ENCODE data around the gene LMCD1. TPM values are rescaled to one million over a fixed set of nuclear protein-coding genes. Genes with fewer than 3 reads are reported as not detected.

Gene LMCD1
- total RNA-seq, 4 donors from 2014 or later = 1.6 to 90.8 (median 12.3) TPM

- H3K27ac ChIP-seq = no peak overlapping the region
- H3K4me1 ChIP-seq = no peaks in the 10 kb centered on the region
- H3K36me3 ChIP-seq = no peaks in the 10 kb centered on the region
- no peaks in the 10 kb centered on the region for H3K9me3 ChIP-seq
- TF ChIP-seq POLR2A (IDR thresholded peaks at IDR 0.05) (no peak), CTCF (IDR thresholded peaks at IDR 0.05) (no peak)
- H3K27me3 ChIP-seq = no peaks in the 10 kb centered on the region
- no peak overlapping the region for H3K4me3 ChIP-seq
- DNase-seq = no peak
Measured at GRCh38 chr3:8604006-8604405, 102.4 kb downstream of the LMCD1 start.

- Histone ChIP-seq H3K36me3 (no peaks in the 10 kb centered on the region), H3K27ac (no peak overlapping the region), H3K4me3 (no peak overlapping the region), H3K9me3 (no peaks in the 10 kb centered on the region), H3K27me3 (no peaks in the 10 kb centered on the region), H3K4me1 (no peaks in the 10 kb centered on the region)
- TF ChIP-seq CTCF (IDR thresholded peaks at IDR 0.05) = no peak
- no peak for TF ChIP-seq POLR2A (IDR thresholded peaks at IDR 0.05)
- DNase-seq = no peak
Measured at GRCh38 chr3:8604988-8605387, 103.4 kb downstream of the LMCD1 start.

DNA sequence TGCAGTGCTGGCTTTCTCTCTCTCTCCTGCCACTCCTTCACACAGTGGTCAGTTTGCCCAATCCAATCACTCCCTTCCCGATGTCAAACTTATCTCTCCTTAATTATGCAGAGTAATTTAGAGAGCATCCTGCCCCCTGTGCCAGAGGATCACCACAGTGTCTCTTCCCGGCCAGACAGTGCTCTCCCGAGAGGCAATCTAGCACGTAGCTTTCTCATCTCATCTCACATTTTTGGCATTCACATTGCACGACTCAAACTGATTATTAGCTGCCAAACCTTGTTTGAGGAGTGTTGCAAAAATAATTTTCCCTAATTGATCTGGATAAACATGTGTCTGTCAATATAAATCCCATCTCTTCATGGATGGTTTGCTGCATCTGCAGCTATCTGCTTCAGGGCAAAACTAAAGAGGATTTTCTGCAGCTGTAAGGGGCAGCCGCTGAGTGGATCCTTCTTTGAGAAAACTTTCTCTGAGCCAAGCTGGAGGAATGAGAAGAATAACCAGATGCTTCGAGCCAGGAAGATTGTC lies 105.1 kb downstream of the LMCD1 start:
- Histone ChIP-seq H3K27ac (no peak overlapping the region), H3K27me3 (no peaks in the 10 kb centered on the region), H3K9me3 (no peaks in the 10 kb centered on the region), H3K4me3 (no peak overlapping the region), H3K36me3 (no peaks in the 10 kb centered on the region), H3K4me1 (no peaks in the 10 kb centered on the region)
- TF ChIP-seq POLR2A (IDR thresholded peaks at IDR 0.05) = no peak
- TF ChIP-seq CTCF (IDR thresholded peaks at IDR 0.05) = no peak
- no peak for DNase-seq

GRCh38 chr3:8607234-8608040 lies 105.8 kb downstream of the LMCD1 start:
- no peaks in the 10 kb centered on the region for H3K27me3 ChIP-seq
- no peaks in the 10 kb centered on the region for H3K4me1 ChIP-seq
- no peak overlapping the region for H3K27ac ChIP-seq
- H3K36me3 ChIP-seq = no peaks in the 10 kb centered on the region
- H3K9me3 ChIP-seq = no peaks in the 10 kb centered on the region
- peak in 3 of 6 experiments; percentile 34 to 48 (median 48) for TF ChIP-seq CTCF (IDR thresholded peaks at IDR 0.05)
- TF ChIP-seq POLR2A (IDR thresholded peaks at IDR 0.05) = no peak
- no peak overlapping the region for H3K4me3 ChIP-seq
- DNase-seq = peak in 1 of 3 donors; percentile 51

GRCh38 chr3:8608041-8608790 lies 106.6 kb downstream of the LMCD1 start:
- H3K4me1 ChIP-seq = no peaks in the 10 kb centered on the region
- no peak for DNase-seq
- H3K4me3 ChIP-seq = no peak overlapping the region
- H3K27me3 ChIP-seq = no peaks in the 10 kb centered on the region
- TF ChIP-seq POLR2A (IDR thresholded peaks at IDR 0.05) (no peak), CTCF (IDR thresholded peaks at IDR 0.05) (no peak)
- H3K27ac ChIP-seq = no peak overlapping the region
- no peaks in the 10 kb centered on the region for H3K9me3 ChIP-seq
- no peaks in the 10 kb centered on the region for H3K36me3 ChIP-seq
